ENCODE data around the gene DGKI.
"Not testable (repeated sequence)": the region's sequence is repeated elsewhere in the genome, so short reads cannot be mapped to it uniquely, and the experiment has no call there.

Gene DGKI

GRCh38 chr7:137835486-137836112 is 11.2 kb downstream of the DGKI start:
- no peak for DNase-seq

DNA sequence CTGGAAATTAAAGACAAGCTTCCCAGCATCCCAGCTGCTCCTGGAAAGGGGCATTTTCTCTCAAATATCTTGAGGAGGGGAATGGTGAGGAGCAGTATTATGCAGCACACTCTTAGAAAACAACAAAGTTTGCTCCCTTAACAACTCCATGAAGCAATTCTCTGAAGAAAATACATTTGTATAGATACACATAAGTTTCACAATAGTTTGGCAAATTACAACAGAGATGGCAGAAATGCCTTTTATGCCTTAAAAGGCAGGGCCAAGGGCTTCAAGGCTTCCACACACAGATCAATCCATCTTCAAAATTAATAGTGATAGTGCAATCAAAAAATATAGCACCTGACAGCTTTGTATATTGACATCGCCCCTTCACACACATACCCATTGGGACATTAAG is 12.2 kb downstream of the DGKI start:
- DNase-seq: no peak

DNA sequence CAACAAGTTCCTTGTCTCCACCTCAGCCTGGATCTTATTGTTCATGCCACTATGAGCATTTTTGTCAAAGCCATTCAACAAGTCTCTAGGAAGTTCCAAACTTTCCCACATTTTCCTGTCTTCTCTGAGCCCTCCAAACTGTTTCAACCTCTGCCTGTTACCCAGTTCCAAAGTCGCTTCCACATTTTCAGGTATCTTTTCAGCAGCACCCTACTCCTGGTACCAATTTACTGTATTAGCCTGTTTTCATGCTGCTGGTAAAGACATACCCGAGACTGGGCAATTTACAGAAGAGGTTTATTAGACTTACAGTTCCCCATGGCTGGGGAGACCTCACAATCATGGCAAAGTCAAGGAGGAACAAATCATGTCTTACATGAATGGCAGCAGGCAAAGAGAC is 13.8 kb downstream of the DGKI start:
- DNase-seq: not testable (repeated sequence)

GRCh38 chr7:137832382-137832781 is 14.4 kb downstream of the DGKI start:
- no peak for DNase-seq

DNA sequence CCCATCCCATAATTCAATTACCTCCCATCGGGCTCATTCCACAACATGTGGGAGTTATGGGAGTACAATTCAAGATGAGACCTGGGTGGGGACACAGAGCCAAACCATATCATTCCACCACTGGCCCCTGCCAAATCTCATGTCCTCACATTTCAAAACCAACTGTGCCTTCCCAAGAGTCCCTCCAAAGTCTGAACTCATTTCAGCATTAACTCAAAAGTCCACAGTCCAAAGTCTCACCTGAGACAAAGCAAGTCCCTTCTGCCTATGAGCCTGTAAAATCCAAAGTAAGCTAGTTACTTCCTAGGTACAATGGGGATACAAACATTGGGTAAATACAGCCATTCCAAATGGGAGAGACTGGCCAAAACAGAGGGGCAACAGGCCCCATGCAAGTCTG is 15.2 kb downstream of the DGKI start:
- not testable (repeated sequence) for DNase-seq

- DNase-seq: no peak
Observed at GRCh38 chr7:137829337-137829992, 17.3 kb downstream of the DGKI start.

DNA sequence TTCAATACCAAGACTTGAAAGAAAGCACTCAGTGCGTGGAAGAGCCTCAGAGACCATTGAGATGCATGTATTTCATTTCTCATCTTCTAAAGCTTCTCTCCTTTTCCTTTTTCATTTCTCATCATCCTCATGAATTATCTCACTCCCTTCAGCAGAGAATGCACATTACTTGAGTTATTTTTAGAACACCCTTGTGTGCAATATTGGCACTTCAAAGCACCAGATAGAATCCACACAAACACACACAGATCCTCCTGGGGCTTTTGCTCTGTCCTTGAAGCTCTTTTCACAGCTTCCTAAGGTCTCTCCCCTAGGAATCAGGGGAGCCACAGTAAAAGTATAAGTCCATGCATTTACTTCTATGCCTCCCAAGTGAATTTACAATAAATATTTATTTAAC is 18.3 kb downstream of the DGKI start:
- DNase-seq: no peak

DNA sequence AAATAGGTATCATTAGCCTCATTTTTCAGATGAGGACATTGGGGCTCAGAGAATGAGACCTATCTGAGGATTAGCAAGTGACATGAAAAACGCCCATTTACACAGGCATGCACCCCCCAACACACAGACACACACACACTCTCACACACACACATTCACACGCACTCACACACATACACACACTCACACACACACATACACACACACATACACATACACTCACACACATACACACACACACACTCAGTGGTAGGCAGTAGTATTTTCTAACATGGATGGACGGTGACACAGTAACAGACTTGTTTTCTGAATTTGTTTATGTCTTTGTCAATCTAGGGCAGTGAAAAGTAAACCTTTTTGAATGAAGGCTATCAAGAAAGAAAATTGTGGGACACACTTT is 21.3 kb downstream of the DGKI start:
- DNase-seq: no peak

- DNase-seq: no peak
Observed at GRCh38 chr7:137820677-137821420, 25.9 kb downstream of the DGKI start.

DNA sequence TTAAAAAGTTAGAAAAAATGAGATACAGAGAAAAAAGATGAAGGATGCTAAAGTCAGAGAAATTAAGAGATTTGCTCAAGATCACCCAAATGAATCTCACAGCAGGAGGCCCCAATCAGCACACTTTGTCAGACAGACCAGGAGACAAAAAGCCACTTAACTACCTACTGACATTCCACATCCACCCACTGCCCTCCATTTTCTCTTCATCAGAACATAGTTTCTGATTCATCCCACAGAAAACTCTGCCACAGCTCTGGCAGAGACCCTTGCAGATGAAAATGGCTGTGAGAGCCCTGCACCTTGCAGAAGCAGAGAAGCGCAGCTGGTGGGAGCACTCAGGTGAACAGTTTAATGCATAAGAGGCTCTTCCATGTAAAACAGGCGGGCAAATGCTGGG is 26.6 kb downstream of the DGKI start:
- DNase-seq: no peak

DNA sequence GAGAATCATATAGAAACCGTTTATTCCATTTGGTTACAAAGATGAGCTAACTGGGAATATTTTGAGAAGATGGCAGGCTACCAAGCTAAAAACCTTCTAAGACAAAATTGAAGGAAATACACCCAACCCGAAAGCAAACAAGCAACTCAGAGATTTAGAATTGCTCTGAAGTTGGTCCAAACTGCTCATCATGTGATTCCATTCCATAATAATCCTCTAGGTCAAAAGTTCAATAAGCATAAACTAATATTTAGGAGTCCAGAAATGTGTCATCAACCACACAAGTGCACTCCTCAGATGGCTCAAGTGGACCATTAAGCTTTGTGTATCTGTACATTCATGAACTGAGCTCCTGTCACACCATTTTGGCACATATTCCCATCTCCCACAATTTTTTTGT is 28.7 kb downstream of the DGKI start:
- DNase-seq: no peak

DNA sequence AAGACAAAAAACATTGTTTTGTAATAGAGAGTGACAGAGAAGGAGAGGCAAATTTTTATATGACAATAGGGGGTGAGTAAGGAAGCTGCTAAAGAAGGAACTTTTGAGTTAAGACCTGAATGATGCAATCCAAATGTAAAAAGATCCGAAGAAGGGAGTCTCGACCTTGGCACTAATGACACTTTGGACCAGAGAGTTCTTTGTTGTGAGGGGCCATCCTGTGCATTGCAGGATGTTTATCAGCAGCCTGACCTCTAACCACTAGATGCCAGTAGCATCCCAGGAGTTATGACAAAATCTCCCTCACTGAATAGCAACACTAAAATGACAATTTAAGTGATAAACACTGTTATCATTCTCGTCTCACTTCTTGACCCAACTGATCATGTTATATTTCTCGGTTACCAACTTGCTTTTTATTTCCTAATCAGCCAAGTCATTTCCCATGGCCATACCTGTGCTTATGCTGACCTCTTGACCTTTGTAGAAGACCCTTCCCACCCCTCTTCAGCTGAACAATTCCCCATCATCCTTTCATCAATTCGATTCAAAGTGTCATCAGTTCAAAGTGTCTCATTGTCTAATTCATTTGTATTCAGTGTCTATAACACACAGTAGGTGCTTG is 30.0 kb downstream of the DGKI start:
- no peak for DNase-seq

DNA sequence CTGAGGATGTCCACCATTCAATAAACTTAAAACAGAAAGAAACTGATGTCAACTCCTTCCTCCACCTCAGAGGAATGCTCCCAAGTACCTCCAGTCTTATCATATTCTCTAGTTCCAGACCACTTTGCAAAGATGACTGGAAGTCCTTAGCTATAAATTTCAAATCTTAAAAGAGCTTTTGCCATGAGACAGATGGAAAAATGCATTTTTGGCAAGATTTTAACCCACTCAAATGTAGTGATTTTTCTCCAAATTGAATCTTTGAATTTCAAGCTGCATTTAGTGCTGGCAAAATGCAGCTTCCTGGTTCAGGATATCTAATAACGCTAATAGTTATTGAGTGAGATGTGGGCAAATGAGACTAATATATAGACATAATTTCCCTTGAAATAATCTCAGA is 33.2 kb downstream of the DGKI start:
- no peak for DNase-seq

DNA sequence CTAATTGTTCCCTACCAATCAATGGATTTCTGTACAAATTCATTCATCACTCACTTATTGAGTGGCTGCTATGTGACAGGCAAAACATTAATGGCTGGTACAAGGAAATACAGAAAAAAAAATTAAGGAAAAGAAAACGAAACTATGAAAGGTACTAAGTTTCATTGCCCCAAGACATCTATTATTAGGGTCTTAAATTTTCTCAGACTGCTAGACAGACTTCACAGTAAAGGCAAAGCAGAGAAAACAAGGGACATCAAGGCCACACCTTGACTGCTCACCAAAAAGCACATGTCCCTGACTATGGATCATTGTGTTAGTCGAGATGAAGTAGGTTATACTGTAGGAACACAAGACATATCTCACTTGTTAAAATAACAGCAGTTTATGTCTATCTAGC is 36.5 kb downstream of the DGKI start:
- no peak for DNase-seq

GRCh38 chr7:137804836-137805235 is 41.9 kb downstream of the DGKI start:
- no peak for DNase-seq

- no peak for DNase-seq
Observed at GRCh38 chr7:137801491-137801890, 45.3 kb downstream of the DGKI start.

DNA sequence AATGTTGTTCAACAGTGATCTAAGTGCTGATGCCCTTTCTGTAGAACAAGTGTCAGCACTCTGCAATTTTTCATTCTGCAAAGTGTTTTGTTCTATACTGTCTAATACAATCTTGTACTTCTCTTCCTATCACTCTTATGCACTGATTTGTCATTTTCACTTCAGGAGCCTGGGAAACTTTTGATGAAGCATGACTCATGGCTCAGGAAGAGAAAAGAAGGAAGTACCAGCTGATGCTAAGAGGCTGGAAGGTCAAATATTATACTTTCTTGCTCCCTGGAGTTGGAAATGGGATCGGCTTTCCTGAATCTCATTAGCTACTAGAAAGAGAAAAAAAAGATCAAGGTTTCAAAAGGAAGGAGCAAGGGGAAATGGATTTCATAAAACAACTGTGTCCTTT is 45.8 kb downstream of the DGKI start:
- no peak for DNase-seq

DNA sequence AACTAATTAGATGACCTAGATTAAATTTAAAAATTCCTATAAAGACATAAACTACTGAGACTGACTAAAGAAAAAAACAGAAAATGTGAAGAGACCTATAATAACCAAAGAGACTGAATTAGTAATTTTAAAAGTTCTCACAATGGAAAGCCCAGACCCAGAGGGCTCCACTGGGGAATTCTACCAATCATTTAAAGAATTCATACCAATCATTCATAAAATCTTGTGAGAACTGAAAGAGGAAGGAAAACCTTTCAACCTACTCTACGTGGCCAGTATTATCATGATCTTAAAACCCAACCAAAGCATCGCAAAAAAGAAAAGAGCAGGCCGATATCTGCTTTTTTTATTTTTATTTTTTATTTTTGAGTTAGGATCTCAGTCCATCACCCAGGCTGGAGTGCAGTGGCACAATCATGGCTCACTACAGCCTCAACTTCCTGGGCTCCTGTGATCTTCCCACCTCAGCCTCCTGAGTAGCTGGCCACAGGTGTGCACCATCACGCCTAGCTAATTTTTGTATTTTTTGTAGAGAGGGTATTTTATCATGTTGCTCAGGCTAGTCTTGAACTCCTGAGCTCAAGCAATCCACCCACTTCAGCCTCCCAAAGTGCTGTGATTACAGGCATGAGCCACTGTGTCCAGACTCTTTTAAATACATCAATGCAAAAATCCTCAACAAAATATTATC is 48.6 kb downstream of the DGKI start:
- no peak for DNase-seq

GRCh38 chr7:137795211-137795610 is 51.6 kb downstream of the DGKI start:
- DNase-seq: no peak

GRCh38 chr7:137791930-137792329 is 54.8 kb downstream of the DGKI start:
- no peak for DNase-seq

DNA sequence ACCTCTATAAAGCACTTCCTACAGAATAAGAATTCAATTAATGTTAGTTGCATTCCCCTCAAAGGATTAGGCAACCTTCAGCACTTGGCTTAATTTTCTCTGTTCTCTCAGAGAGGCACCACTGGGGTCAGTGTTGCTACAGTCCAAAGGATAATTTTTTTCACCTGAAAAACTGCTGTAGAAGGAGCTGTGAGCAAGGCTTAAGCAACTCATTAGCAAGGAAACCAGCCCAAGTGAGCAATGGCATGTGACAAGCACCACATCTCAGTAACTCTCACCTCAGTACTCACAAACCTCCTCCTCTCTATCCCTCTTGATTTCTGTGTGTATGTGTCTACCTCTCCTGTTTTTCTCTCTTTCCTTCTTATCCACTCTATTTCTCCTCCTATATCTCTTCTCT is 55.9 kb downstream of the DGKI start:
- no peak for DNase-seq

GRCh38 chr7:137789215-137789882 is 57.4 kb downstream of the DGKI start:
- DNase-seq: no peak

Data from stimulated activated naive CD4-positive, alpha-beta T cell (primary cell).